ENCODE measurements around the gene CHADL. TPM values are rescaled to one million over a fixed set of nuclear protein-coding genes. Genes with fewer than 3 reads are reported as not detected.
"Not testable (repeated sequence)": the region's sequence is repeated elsewhere in the genome, so short reads cannot be mapped to it uniquely, and the experiment has no call there.

CHADL gene
- total RNA-seq (2014; rRNA removed; shearing (Covaris generic)) = 0.09 and 0.15 TPM in 2 replicates
- polyA plus RNA-seq (2014; cell fraction: nucleus; rRNA removed) = 0.17 TPM in 1 of 2 replicates, not detected in the other

GRCh38 chr22:41240377-41241132 lies at the start of gene CHADL:
Gene CHADL, minus strand, starts transcription at chr22:41240931. Its CDS starts 50 bp downstream, at chr22:41240881.
- DNase-seq (ENCODE audit: extremely low read depth, low read depth) = no peak

- DNase-seq (ENCODE audit: extremely low read depth, low read depth) = no peak
These were observed 48.9 kb upstream of the CHADL start for GRCh38 chr22:41289671-41290070.

GRCh38 chr22:41288245-41288946 lies 47.7 kb upstream of the CHADL start:
- DNase-seq (ENCODE audit: extremely low read depth, low read depth) = peak; percentile 56

GRCh38 chr22:41286639-41287091 lies 45.9 kb upstream of the CHADL start:
- peak; percentile 27 for DNase-seq (ENCODE audit: extremely low read depth, low read depth)

- DNase-seq (ENCODE audit: extremely low read depth, low read depth) = peak; percentile 95
These were observed 45.3 kb upstream of the CHADL start, which contains the start of gene RANGAP1 for GRCh38 chr22:41285820-41286638. Gene RANGAP1, minus strand, starts transcription at chr22:41286187. Its CDS starts 5,143 bp downstream, at chr22:41281044.

GRCh38 chr22:41285441-41285819 lies 44.7 kb upstream of the CHADL start:
- DNase-seq (ENCODE audit: extremely low read depth, low read depth) = peak; percentile 48

GRCh38 chr22:41284465-41284864 lies 43.7 kb upstream of the CHADL start:
- no peak for DNase-seq (ENCODE audit: extremely low read depth, low read depth)

- no peak for DNase-seq (ENCODE audit: extremely low read depth, low read depth)
These were observed 40.1 kb upstream of the CHADL start for GRCh38 chr22:41280854-41281253.

- DNase-seq (ENCODE audit: extremely low read depth, low read depth) = no peak
These were observed 39.3 kb upstream of the CHADL start for GRCh38 chr22:41280065-41280464.

GRCh38 chr22:41274856-41275255 lies 34.1 kb upstream of the CHADL start:
- no peak for DNase-seq (ENCODE audit: extremely low read depth, low read depth)

GRCh38 chr22:41273128-41273527 lies 32.4 kb upstream of the CHADL start:
- no peak for DNase-seq (ENCODE audit: extremely low read depth, low read depth)

GRCh38 chr22:41271787-41272186 lies 31.1 kb upstream of the CHADL start:
- no peak for DNase-seq (ENCODE audit: extremely low read depth, low read depth)

- DNase-seq (ENCODE audit: extremely low read depth, low read depth) = no peak
These were observed 27.2 kb upstream of the CHADL start for GRCh38 chr22:41267958-41268357.

- DNase-seq (ENCODE audit: extremely low read depth, low read depth) = no peak
These were observed 23.7 kb upstream of the CHADL start for GRCh38 chr22:41264408-41264941.

- DNase-seq (ENCODE audit: extremely low read depth, low read depth) = no peak
These were observed 23.0 kb upstream of the CHADL start for GRCh38 chr22:41263704-41264103.

GRCh38 chr22:41262250-41262765 lies 21.6 kb upstream of the CHADL start:
- no peak for DNase-seq (ENCODE audit: extremely low read depth, low read depth)

- no peak for DNase-seq (ENCODE audit: extremely low read depth, low read depth)
These were observed 21.0 kb upstream of the CHADL start for GRCh38 chr22:41261541-41262249.

- DNase-seq (ENCODE audit: extremely low read depth, low read depth) = no peak
These were observed 20.1 kb upstream of the CHADL start for GRCh38 chr22:41260871-41261270.

GRCh38 chr22:41259756-41260155 lies 19.0 kb upstream of the CHADL start:
- not testable (repeated sequence) for DNase-seq (ENCODE audit: extremely low read depth, low read depth)

- no peak for DNase-seq (ENCODE audit: extremely low read depth, low read depth)
These were observed 17.0 kb upstream of the CHADL start for GRCh38 chr22:41257696-41258095.
